Islet precursor cell (in vitro differentiated cells): ENCODE measurements around the gene ARMH1.
"Not testable (repeated sequence)": the region's sequence is repeated elsewhere in the genome, so short reads cannot be mapped to it uniquely, and the experiment has no call there.

Experiments
- DNase-seq: peaks from one replicate; pipeline ENCODE4 v3.0.0-alpha.2; 2018

Gene ARMH1

GRCh38 chr1:44645476-44646244, 28.9 kb upstream of the ARMH1 start:
- no peak for DNase-seq

GRCh38 chr1:44646261-44647110, 28.0 kb upstream of the ARMH1 start:
- no peak for DNase-seq

- DNase-seq = no peak
Observed at GRCh38 chr1:44647896-44648295, 26.6 kb upstream of the ARMH1 start.

GRCh38 chr1:44648529-44649250, 25.8 kb upstream of the ARMH1 start:
- no peak for DNase-seq

GRCh38 chr1:44649788-44650158, 24.7 kb upstream of the ARMH1 start:
- DNase-seq = no peak

- peak; percentile 67 for DNase-seq
Observed at GRCh38 chr1:44650159-44650831, 24.2 kb upstream of the ARMH1 start.

- DNase-seq = no peak
Observed at GRCh38 chr1:44651069-44651468, 23.4 kb upstream of the ARMH1 start.

- DNase-seq = peak; percentile 88
Observed at GRCh38 chr1:44652445-44653106, 21.9 kb upstream of the ARMH1 start.

- no peak for DNase-seq
Observed at GRCh38 chr1:44653107-44653964, 21.2 kb upstream of the ARMH1 start.

- DNase-seq = no peak
Observed at GRCh38 chr1:44654621-44655187, 19.8 kb upstream of the ARMH1 start.

- peak; percentile 72 for DNase-seq
Observed at GRCh38 chr1:44655609-44656008, 18.9 kb upstream of the ARMH1 start.

- no peak for DNase-seq
Observed at GRCh38 chr1:44659566-44659965, 14.9 kb upstream of the ARMH1 start.

GRCh38 chr1:44660176-44660575, 14.3 kb upstream of the ARMH1 start:
- no peak for DNase-seq

GRCh38 chr1:44661781-44662682, 12.5 kb upstream of the ARMH1 start:
- no peak for DNase-seq

GRCh38 chr1:44662683-44663030, 11.9 kb upstream of the ARMH1 start:
- DNase-seq = no peak

- no peak for DNase-seq
Observed at GRCh38 chr1:44663417-44663816, 11.1 kb upstream of the ARMH1 start.

- DNase-seq = no peak
Observed at GRCh38 chr1:44664730-44665370, 9.7 kb upstream of the ARMH1 start.

- not testable (repeated sequence) for DNase-seq
Observed at GRCh38 chr1:44666719-44667118, 7.8 kb upstream of the ARMH1 start.
